HepG2 (cell line): ENCODE data around the gene RRP8. TPM values are rescaled to one million over a fixed set of nuclear protein-coding genes. Genes with fewer than 3 reads are reported as not detected.

ENCODE experiments used
- FOXA3 ChIP-seq: IDR thresholded peaks from 2 replicates; pipeline ENCODE4 v1.6.1; 2016; ENCODE audit warnings: missing genetic modification reagents, missing compliant biosample characterization
- KLF16 ChIP-seq, 2 experiments: sonication (generic) in 1 of 2; formaldehyde crosslinking in 1 of 2; IDR thresholded peaks; 2 replicates each; pipeline versions ENCODE4 v1.6.1 to v1.8.0; 2016 to 2023; ENCODE audit warnings: missing genetic modification reagents in 2 of 2, missing compliant biosample characterization in 1 of 2
- MIXL1 ChIP-seq: IDR thresholded peaks from 2 replicates; pipeline ENCODE4 v1.6.1; 2016
- POGZ ChIP-seq: sonication (generic); formaldehyde crosslinking; IDR thresholded peaks from 2 replicates; pipeline ENCODE4 v1.4.0; 2020; ENCODE audit warnings: mild to moderate bottlenecking, missing genetic modification reagents
- POLR2A ChIP-seq, 2 experiments: IDR thresholded peaks; 2 replicates each; pipeline ENCODE4 v1.6.1; 2011; ENCODE audit warnings: low read depth in 2 of 2, low read length in 2 of 2, mild to moderate bottlenecking in 1 of 2, moderate library complexity in 1 of 2; ENCODE audit not compliant: insufficient read depth in 1 of 2
- RBM39 ChIP-seq: fragments of 200-400 bp; formaldehyde crosslinking; IDR thresholded peaks from one replicate; pipeline ENCODE4 v1.6.1; 2018; ENCODE audit warnings: antibody characterized with exemption, mild to moderate bottlenecking, low read depth, low read length; ENCODE audit not compliant: poor library complexity, severe bottlenecking
- REL ChIP-seq: sonication (generic); formaldehyde crosslinking; conservative IDR thresholded peaks from 2 replicates; pipeline ENCODE4 v1.8.0; 2022; ENCODE audit warnings: mild to moderate bottlenecking, missing genetic modification reagents, moderate library complexity
- RFXANK ChIP-seq: IDR thresholded peaks from 2 replicates; pipeline ENCODE4 v1.6.1; 2016
- SP5 ChIP-seq: IDR thresholded peaks from 2 replicates; pipeline ENCODE4 v1.6.1; 2016; ENCODE audit warnings: low read depth, borderline replicate concordance
- TARDBP ChIP-seq: sonication (generic); formaldehyde crosslinking; IDR thresholded peaks from 2 replicates; pipeline ENCODE4 v1.8.0; 2022; ENCODE audit warnings: mild to moderate bottlenecking, missing genetic modification reagents
- ZBTB21 ChIP-seq: sonication (generic); formaldehyde crosslinking; IDR thresholded peaks from 2 replicates; pipeline ENCODE4 v1.4.0; 2020; ENCODE audit warnings: missing genetic modification reagents
- ZNF12 ChIP-seq: sonication (generic); formaldehyde crosslinking; IDR thresholded peaks from 2 replicates; pipeline ENCODE4 v1.5.0; 2020; ENCODE audit warnings: missing genetic modification reagents
- ZNF230 ChIP-seq: sonication (generic); formaldehyde crosslinking; IDR thresholded peaks from 2 replicates; pipeline ENCODE4 v1.4.0; 2020; ENCODE audit warnings: mild to moderate bottlenecking, missing genetic modification reagents
- ZNF670 ChIP-seq: sonication (generic); formaldehyde crosslinking; IDR thresholded peaks from 2 replicates; pipeline ENCODE4 v1.8.0; 2022; ENCODE audit warnings: mild to moderate bottlenecking, missing genetic modification reagents, borderline replicate concordance
- ZNF766 ChIP-seq: sonication (generic); formaldehyde crosslinking; IDR thresholded peaks from 2 replicates; pipeline ENCODE4 v1.5.0; 2020; ENCODE audit warnings: missing genetic modification reagents, borderline replicate concordance
- polyA plus RNA-seq, 8 experiments: library from polyadenylated mRNA; depleted of rRNA in 3 of 8; stranded (reverse) in 7 of 8; unstranded in 1 of 8; fragments of >200 nt; fragmentation: Illumina TruSeq in 4 of 8; extraction: Trizol in 4 of 8; gene quantifications; 2 replicates each; pipeline versions ENCODE4 v1.2.1 to v1.2.3, GENCODE V29; 2011 to 2016; ENCODE audit warnings: low read depth in 4 of 8, missing spikeins in 1 of 8, mixed read lengths in 1 of 8; ENCODE audit not compliant: insufficient read depth in 1 of 8
- total RNA-seq, 5 experiments: library from RNA; depleted of rRNA; stranded (reverse); fragments of >200 nt; fragmentation: Illumina TruSeq; extraction: Trizol; gene quantifications; 2 replicates each; pipeline ENCODE4 v1.2.3, GENCODE V29; 2016; ENCODE audit warnings: low read depth in 1 of 5
- TF ChIP-seq, protein P1 (sequence below), 2 experiments: fragments of 450-650 bp in 1 of 2; sonication (generic) in 1 of 2; formaldehyde crosslinking; IDR thresholded peaks; 2 replicates each; pipeline versions ENCODE4 v1.5.0 to v1.8.0; 2020 to 2022; ENCODE audit warnings: mild to moderate bottlenecking in 1 of 2, missing genetic modification reagents in 1 of 2
- TF ChIP-seq, protein P2 (sequence below), 2 experiments: IDR thresholded peaks; 2 replicates each; pipeline ENCODE4 v1.6.1; 2011 to 2012; ENCODE audit warnings: low read length in 2 of 2, borderline replicate concordance in 1 of 2, low read depth in 1 of 2, mild to moderate bottlenecking in 1 of 2, moderate library complexity in 1 of 2
- TF ChIP-seq, protein P3 (sequence below), 2 experiments: sonication (generic) in 1 of 2; formaldehyde crosslinking in 1 of 2; IDR thresholded peaks; 2 replicates each; pipeline versions ENCODE4 v1.5.1 to v1.6.1; 2011 to 2020; ENCODE audit warnings: borderline replicate concordance in 1 of 2, low read depth in 1 of 2, low read length in 1 of 2, mild to moderate bottlenecking in 1 of 2, missing genetic modification reagents in 1 of 2, moderate library complexity in 1 of 2
- TF ChIP-seq, protein P4 (sequence below): sonication (generic); formaldehyde crosslinking; IDR thresholded peaks from 2 replicates; pipeline ENCODE4 v1.4.0; 2020; ENCODE audit warnings: missing genetic modification reagents

The RRP8 gene
- total and polyA plus RNA-seq, 2 of the 13 experiments (the other 11 are each of a cell fraction or from before 2014, with no cell fraction given) = 7.2 to 21.6 TPM

DNA sequence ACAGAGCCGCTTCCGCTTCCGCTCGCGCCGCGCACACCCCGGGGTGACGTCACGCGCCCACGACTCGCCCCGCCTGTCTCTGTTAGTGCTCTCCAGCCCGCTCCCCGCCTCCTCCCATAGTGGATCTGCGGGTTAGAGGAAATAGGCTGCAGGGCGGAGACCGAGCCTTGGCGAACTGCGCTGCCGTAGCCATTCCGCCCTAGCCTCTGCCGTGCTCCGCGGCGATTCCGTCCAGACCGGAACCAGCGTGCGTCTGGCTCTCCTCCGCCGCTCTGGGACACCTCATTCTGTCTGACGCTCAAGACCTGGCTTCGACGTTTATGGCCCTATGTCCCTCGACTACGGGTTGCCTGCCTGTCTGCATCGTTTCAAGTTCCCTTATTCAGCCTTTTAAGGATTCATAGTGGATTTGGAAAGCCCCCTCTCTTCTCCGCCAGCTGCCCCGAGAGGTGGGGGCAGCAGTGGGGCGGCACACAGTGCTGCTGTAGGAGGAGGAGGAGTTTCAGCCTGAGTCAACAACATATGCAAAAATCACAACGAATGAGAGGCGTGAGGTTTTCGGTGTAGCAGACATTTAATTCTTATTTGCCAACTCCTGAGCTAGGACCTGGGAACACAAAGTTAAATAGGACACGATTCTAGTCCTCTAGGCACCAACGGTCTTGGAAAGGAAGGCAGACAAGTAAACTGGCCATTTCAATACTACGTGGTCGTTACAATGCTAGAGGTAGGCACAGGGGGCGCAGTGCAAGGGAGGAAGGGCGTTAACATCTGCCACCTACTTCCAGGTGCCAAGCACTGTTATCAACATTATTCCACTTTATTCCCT is 9.0 kb upstream of the RRP8 start, which contains the start of gene TAF10 (continued):
- TF ChIP-seq KLF16 (CRISPR knock-in tag; IDR thresholded peaks at IDR 0.05) (peak; percentile 43 to 65; a peak in 2 of 4 replicates), ZNF670 (CRISPR knock-in tag) (no peak; the same call in 1 of the 2 replicates), ZBTB21 (CRISPR knock-in tag) (peak; percentile 89), FOXA3 (0 out of 2 replicates have a peak, but pooled peaks have one; percentile 10), ZNF12 (CRISPR knock-in tag) (peak; percentile 88), TARDBP (CRISPR knock-in tag) (peak; percentile 50; the same call in 1 of the 2 replicates), POGZ (CRISPR knock-in tag) (peak; percentile 66), SP5 (CRISPR knock-in tag) (peak; percentile 48; the same call in 1 of the 2 replicates), POLR2A (IDR thresholded peaks at IDR 0.05; ENCODE audit: insufficient read depth in 1 of 2, low read depth in 2 of 2, low read length in 2 of 2) (peak; percentile 85 to 99), REL (CRISPR knock-in tag) (no peak; the same call in 1 of the 2 replicates), ZNF766 (CRISPR knock-in tag) (peak; percentile 39; the same call in 1 of the 2 replicates), ZNF230 (CRISPR knock-in tag) (peak; percentile 79; the same call in 1 of the 2 replicates), RFXANK (peak; percentile 91; the same call in 1 of the 2 replicates), RBM39 (peak; percentile 59), MIXL1 (peak; percentile 15; the same call in 1 of the 2 replicates)
- TF ChIP-seq, protein P1, sequence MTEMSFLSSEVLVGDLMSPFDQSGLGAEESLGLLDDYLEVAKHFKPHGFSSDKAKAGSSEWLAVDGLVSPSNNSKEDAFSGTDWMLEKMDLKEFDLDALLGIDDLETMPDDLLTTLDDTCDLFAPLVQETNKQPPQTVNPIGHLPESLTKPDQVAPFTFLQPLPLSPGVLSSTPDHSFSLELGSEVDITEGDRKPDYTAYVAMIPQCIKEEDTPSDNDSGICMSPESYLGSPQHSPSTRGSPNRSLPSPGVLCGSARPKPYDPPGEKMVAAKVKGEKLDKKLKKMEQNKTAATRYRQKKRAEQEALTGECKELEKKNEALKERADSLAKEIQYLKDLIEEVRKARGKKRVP (CRISPR knock-in tag; IDR thresholded peaks at IDR 0.05) = peak in 1 of 2 experiments; percentile 49; a peak in 1 of 4 replicates
- TF ChIP-seq, protein P2, sequence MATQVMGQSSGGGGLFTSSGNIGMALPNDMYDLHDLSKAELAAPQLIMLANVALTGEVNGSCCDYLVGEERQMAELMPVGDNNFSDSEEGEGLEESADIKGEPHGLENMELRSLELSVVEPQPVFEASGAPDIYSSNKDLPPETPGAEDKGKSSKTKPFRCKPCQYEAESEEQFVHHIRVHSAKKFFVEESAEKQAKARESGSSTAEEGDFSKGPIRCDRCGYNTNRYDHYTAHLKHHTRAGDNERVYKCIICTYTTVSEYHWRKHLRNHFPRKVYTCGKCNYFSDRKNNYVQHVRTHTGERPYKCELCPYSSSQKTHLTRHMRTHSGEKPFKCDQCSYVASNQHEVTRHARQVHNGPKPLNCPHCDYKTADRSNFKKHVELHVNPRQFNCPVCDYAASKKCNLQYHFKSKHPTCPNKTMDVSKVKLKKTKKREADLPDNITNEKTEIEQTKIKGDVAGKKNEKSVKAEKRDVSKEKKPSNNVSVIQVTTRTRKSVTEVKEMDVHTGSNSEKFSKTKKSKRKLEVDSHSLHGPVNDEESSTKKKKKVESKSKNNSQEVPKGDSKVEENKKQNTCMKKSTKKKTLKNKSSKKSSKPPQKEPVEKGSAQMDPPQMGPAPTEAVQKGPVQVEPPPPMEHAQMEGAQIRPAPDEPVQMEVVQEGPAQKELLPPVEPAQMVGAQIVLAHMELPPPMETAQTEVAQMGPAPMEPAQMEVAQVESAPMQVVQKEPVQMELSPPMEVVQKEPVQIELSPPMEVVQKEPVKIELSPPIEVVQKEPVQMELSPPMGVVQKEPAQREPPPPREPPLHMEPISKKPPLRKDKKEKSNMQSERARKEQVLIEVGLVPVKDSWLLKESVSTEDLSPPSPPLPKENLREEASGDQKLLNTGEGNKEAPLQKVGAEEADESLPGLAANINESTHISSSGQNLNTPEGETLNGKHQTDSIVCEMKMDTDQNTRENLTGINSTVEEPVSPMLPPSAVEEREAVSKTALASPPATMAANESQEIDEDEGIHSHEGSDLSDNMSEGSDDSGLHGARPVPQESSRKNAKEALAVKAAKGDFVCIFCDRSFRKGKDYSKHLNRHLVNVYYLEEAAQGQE (IDR thresholded peaks at IDR 0.05; ENCODE audit: borderline replicate concordance in 1 of 2, low read depth in 1 of 2, low read length in 2 of 2) = 0 out of 4 replicates have a peak, but pooled peaks of 1 of the 2 experiments have one; percentile 24
- TF ChIP-seq, protein P3, sequence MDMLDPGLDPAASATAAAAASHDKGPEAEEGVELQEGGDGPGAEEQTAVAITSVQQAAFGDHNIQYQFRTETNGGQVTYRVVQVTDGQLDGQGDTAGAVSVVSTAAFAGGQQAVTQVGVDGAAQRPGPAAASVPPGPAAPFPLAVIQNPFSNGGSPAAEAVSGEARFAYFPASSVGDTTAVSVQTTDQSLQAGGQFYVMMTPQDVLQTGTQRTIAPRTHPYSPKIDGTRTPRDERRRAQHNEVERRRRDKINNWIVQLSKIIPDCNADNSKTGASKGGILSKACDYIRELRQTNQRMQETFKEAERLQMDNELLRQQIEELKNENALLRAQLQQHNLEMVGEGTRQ (IDR thresholded peaks at IDR 0.05; ENCODE audit: low read depth, low read length) = no peak
- TF ChIP-seq, protein P3 (CRISPR knock-in tag; IDR thresholded peaks at IDR 0.05; ENCODE audit: borderline replicate concordance) = 0 out of 2 replicates have a peak, but pooled peaks have one; percentile 18
- TF ChIP-seq, protein P4, sequence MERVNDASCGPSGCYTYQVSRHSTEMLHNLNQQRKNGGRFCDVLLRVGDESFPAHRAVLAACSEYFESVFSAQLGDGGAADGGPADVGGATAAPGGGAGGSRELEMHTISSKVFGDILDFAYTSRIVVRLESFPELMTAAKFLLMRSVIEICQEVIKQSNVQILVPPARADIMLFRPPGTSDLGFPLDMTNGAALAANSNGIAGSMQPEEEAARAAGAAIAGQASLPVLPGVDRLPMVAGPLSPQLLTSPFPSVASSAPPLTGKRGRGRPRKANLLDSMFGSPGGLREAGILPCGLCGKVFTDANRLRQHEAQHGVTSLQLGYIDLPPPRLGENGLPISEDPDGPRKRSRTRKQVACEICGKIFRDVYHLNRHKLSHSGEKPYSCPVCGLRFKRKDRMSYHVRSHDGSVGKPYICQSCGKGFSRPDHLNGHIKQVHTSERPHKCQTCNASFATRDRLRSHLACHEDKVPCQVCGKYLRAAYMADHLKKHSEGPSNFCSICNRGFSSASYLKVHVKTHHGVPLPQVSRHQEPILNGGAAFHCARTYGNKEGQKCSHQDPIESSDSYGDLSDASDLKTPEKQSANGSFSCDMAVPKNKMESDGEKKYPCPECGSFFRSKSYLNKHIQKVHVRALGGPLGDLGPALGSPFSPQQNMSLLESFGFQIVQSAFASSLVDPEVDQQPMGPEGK (CRISPR knock-in tag) = peak; percentile 71
